NAMALWA (cell line): ENCODE results near the gene DZIP1.
"Not testable (repeated sequence)": the region's sequence is repeated elsewhere in the genome, so short reads cannot be mapped to it uniquely, and the experiment has no call there.

Source experiments
- DNase-seq: peaks from one replicate; pipeline ENCODE4 v3.0.0-alpha.2; 2015; ENCODE audit warnings: low spot score

DZIP1 gene

GRCh38 chr13:95603887-95604555 is 40.5 kb downstream of the DZIP1 start:
- DNase-seq, result no peak

GRCh38 chr13:95601906-95602305 is 42.6 kb downstream of the DZIP1 start:
- DNase-seq, result no peak

- DNase-seq, result no peak
Observed at GRCh38 chr13:95601216-95601615, 43.3 kb downstream of the DZIP1 start.

GRCh38 chr13:95596701-95597100 is 47.8 kb downstream of the DZIP1 start:
- no peak for DNase-seq

- DNase-seq, result no peak
Observed at GRCh38 chr13:95593462-95593861, 51.0 kb downstream of the DZIP1 start.

- no peak for DNase-seq
Observed at GRCh38 chr13:95588721-95589120, 55.8 kb downstream of the DZIP1 start.

GRCh38 chr13:95588134-95588533 is 56.4 kb downstream of the DZIP1 start:
- DNase-seq, result no peak

- DNase-seq, result no peak
Observed at GRCh38 chr13:95585867-95586266, 58.6 kb downstream of the DZIP1 start.

GRCh38 chr13:95579303-95579702 is 65.2 kb downstream of the DZIP1 start:
- no peak for DNase-seq

- DNase-seq, result no peak
Observed at GRCh38 chr13:95573221-95573620, 71.3 kb downstream of the DZIP1 start.

- DNase-seq, result no peak
Observed at GRCh38 chr13:95571941-95572340, 72.6 kb downstream of the DZIP1 start.

- DNase-seq, result no peak
Observed at GRCh38 chr13:95570016-95570415, 74.5 kb downstream of the DZIP1 start.

GRCh38 chr13:95568131-95568530 is 76.4 kb downstream of the DZIP1 start:
- no peak for DNase-seq

- DNase-seq, result not testable (repeated sequence)
Observed at GRCh38 chr13:95565758-95566157, 78.7 kb downstream of the DZIP1 start.

GRCh38 chr13:95564733-95565291 is 79.7 kb downstream of the DZIP1 start:
- no peak for DNase-seq

- no peak for DNase-seq
Observed at GRCh38 chr13:95564091-95564490, 80.4 kb downstream of the DZIP1 start.

- DNase-seq, result no peak
Observed at GRCh38 chr13:95560387-95560786, 84.1 kb downstream of the DZIP1 start.

GRCh38 chr13:95559100-95559499 is 85.4 kb downstream of the DZIP1 start:
- no peak for DNase-seq

GRCh38 chr13:95557013-95557412 is 87.5 kb downstream of the DZIP1 start:
- DNase-seq, result no peak

- no peak for DNase-seq
Observed at GRCh38 chr13:95553581-95554385, 90.7 kb downstream of the DZIP1 start.

GRCh38 chr13:95552539-95553441 is 91.7 kb downstream of the DZIP1 start, which contains the start of gene CLDN10:
Gene CLDN10, plus strand, starts transcription at chr13:95552720. Its CDS starts 34 bp downstream, at chr13:95552754.
- no peak for DNase-seq

GRCh38 chr13:95552208-95552538 is 92.3 kb downstream of the DZIP1 start:
- no peak for DNase-seq
